Measurements from ENCODE around the gene RNFT2. TPM values are rescaled to one million over a fixed set of nuclear protein-coding genes. Genes with fewer than 3 reads are reported as not detected.

The RNFT2 gene
- total RNA-seq, 4 donors from 2014 or later = 0.38 to 3.9 (median 3.1) TPM

DNA sequence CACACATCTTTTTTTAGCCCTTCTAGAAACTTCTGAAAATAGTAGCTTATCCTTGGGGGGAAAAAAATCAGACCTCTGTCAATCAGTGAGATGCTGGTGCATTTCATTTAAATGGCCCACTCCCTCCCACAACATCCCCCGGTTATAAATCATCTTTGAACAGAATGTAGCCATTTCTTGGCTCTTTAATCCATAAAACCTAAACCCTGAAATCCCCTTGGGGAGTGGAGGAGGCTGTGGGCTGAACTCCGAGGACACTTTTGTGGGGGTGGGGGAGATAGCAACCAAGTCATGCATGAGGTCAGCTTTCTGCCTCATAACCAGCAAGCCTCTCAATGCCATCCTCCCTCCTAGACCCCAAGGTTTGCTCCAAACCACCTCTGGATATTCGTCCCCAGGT, 122.1 kb downstream of the RNFT2 start:
- H3K4me3 ChIP-seq = no peak overlapping the region
- H3K27me3 ChIP-seq = no peaks in the 10 kb centered on the region

DNA sequence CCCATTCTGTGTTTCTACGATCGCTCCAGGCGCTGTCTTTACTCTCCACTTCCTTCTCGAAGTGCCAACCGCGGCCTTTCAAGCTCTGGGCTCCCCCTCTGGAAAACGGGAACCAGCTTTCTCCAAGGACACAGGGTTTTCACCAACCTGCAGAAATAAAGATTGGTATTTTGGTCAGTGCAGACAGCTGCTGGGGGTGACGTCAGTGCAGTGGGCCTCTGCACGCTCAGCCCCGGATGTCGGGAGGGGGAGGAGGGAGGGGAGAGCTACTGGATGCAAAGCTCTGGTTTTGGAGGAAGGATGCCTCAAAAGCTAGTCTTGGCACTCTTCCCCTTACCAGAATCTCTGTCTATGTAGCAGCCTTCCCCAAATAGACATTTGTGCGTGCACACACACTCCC, 123.2 kb downstream of the RNFT2 start:
- Histone ChIP-seq H3K36me3 (no peaks in the 10 kb centered on the region), H3K27ac (peak overlapping the region in 1 of 4 donors; percentile 46), H3K4me1 (no peaks in the 10 kb centered on the region), H3K4me3 (no peak overlapping the region), H3K9me3 (no peaks in the 10 kb centered on the region), H3K27me3 (no peaks in the 10 kb centered on the region)
- TF ChIP-seq, protein P1, sequence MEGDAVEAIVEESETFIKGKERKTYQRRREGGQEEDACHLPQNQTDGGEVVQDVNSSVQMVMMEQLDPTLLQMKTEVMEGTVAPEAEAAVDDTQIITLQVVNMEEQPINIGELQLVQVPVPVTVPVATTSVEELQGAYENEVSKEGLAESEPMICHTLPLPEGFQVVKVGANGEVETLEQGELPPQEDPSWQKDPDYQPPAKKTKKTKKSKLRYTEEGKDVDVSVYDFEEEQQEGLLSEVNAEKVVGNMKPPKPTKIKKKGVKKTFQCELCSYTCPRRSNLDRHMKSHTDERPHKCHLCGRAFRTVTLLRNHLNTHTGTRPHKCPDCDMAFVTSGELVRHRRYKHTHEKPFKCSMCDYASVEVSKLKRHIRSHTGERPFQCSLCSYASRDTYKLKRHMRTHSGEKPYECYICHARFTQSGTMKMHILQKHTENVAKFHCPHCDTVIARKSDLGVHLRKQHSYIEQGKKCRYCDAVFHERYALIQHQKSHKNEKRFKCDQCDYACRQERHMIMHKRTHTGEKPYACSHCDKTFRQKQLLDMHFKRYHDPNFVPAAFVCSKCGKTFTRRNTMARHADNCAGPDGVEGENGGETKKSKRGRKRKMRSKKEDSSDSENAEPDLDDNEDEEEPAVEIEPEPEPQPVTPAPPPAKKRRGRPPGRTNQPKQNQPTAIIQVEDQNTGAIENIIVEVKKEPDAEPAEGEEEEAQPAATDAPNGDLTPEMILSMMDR (IDR thresholded peaks at IDR 0.05) = no peak
- no peak for TF ChIP-seq POLR2A (IDR thresholded peaks at IDR 0.05)
- DNase-seq = peak in 2 of 3 donors; percentile 74 to 82

More for the DNA sequence above, 122.1 kb downstream of the RNFT2 start:
- Histone ChIP-seq H3K27ac (no peak overlapping the region), H3K36me3 (no peaks in the 10 kb centered on the region), H3K9me3 (no peaks in the 10 kb centered on the region), H3K4me1 (no peaks in the 10 kb centered on the region)
- TF ChIP-seq, protein P1 (IDR thresholded peaks at IDR 0.05) = no peak
- no peak for TF ChIP-seq POLR2A (IDR thresholded peaks at IDR 0.05)
- no peak for DNase-seq

DNA sequence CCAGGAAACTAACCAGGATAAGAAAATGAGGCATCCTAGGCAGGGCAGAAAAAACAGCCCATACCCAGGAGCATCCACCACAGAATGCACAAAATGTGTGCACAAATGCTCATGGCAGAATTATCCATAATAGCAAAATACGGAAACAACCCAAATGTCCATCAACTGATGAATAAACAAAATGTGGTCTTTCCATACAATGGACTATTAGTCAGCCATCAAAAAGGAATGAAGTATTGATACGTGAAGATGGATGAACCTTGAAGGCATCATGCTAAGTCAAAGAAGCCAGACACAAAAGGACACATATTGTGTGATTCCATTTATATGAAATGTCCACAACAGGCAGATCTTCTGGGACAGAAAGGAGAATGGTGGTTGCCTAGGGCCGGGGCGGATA, 124.1 kb downstream of the RNFT2 start:
- no peaks in the 10 kb centered on the region for H3K9me3 ChIP-seq
- H3K4me3 ChIP-seq = no peak overlapping the region
- no peaks in the 10 kb centered on the region for H3K4me1 ChIP-seq
- no peak for DNase-seq
- H3K36me3 ChIP-seq = no peaks in the 10 kb centered on the region
- H3K27ac ChIP-seq = no peak overlapping the region
- no peaks in the 10 kb centered on the region for H3K27me3 ChIP-seq
- TF ChIP-seq, protein P1 (IDR thresholded peaks at IDR 0.05) = no peak
- TF ChIP-seq POLR2A (IDR thresholded peaks at IDR 0.05) = no peak

DNA sequence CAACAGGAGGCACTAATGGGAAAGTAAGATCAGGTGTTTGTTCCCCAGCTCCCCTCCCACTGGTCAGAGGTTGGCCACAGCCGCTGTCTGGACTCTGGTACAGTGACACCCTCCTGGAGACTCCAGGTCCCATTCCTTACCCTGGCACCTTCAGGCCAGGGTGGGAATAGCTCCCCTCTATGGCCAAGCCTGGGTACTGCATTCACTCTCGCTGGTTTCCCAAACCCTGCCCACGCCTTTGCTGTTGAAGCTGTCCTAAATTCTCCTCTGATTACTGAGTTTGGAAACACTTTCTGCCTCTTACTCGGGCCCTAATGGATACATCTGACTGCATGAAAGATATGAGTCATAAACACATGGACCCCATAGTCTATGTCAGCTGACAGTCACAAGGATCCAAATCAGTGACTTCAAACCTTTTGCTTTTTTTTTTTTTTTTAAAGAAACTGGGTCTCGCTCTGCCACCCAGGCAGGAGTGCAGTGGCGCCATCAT, 125.2 kb downstream of the RNFT2 start:
- Histone ChIP-seq H3K4me1 (no peaks in the 10 kb centered on the region), H3K36me3 (no peaks in the 10 kb centered on the region), H3K27me3 (no peaks in the 10 kb centered on the region), H3K27ac (no peak overlapping the region), H3K4me3 (no peak overlapping the region), H3K9me3 (no peaks in the 10 kb centered on the region)
- DNase-seq = no peak
- TF ChIP-seq, protein P1 (IDR thresholded peaks at IDR 0.05) = peak in 4 of 6 experiments; percentile 11 to 48 (median 28)
- TF ChIP-seq POLR2A (IDR thresholded peaks at IDR 0.05) = no peak

DNA sequence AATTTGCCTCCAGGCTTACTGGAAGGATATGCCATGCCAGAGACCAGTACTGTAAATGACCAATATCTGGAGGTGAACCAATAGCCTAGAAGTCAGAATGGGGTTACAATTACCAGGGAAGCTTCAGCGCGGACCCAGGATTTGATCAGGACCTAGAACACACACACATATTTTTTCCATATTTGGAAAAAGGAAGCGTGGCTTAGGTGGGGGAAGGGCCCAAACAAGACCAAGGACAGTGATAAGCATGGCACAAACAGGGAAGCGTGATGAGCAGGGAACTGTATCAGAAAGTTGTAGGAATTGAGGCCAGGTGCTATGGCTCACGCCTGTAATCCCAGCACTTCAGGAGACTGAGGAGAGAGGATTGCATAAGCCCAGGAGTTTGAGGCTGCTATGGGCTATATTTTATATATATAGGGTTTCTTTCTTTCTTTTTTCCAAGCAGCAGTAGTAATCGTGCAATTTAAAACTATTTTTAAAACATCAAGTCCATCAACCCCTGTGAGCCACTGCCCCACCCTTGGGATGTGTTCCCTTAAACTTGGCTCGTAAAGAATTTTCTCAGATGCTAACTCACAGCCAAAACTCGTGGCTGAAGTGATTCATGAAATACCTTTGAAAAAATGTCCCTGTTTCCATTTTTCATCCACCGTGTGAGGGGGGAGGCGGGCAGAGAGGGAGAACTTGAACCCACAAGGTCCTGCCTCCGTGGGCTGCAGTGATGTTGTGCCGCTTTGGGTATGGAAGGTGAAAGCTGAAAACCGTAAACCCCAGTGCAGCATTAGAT, 126.5 kb downstream of the RNFT2 start:
- H3K27me3 ChIP-seq = no peaks in the 10 kb centered on the region
- no peak for DNase-seq
- no peaks in the 10 kb centered on the region for H3K4me1 ChIP-seq
- no peak overlapping the region for H3K4me3 ChIP-seq
- H3K9me3 ChIP-seq = no peaks in the 10 kb centered on the region
- H3K27ac ChIP-seq = no peak overlapping the region
- H3K36me3 ChIP-seq = no peaks in the 10 kb centered on the region
- no peak for TF ChIP-seq POLR2A (IDR thresholded peaks at IDR 0.05)

DNA sequence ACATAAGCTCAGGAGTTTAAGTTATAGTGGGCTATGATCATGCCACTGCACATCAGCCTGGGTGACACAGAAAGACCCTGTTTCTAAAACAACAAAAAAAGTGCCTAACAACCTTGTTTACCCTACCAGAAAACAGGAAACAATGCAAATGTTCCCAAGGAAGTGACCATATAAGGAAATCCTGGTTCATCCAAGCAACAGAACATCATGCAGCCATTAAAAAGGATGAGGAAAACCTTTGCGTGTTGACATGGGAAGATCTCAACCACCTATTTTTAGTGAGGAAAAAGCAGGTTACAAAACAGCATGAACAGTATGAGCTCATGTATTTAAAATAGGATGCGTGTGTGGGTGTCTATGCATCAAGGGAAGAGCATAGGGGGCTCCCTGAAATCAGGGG, 129.4 kb downstream of the RNFT2 start:
- Histone ChIP-seq H3K36me3 (no peaks in the 10 kb centered on the region), H3K27me3 (no peaks in the 10 kb centered on the region), H3K4me1 (no peaks in the 10 kb centered on the region), H3K4me3 (no peak overlapping the region), H3K9me3 (no peaks in the 10 kb centered on the region), H3K27ac (no peak overlapping the region)
- DNase-seq = no peak
- TF ChIP-seq, protein P1 (IDR thresholded peaks at IDR 0.05) = no peak
- TF ChIP-seq POLR2A (IDR thresholded peaks at IDR 0.05) = no peak

All from Peyer's patch (tissue), 4 donors.